SJCRH30 (cell line): Measurements from ENCODE around the gene PLAU. TPM values are rescaled to one million over a fixed set of nuclear protein-coding genes. Genes with fewer than 3 reads are reported as not detected.
A peak's percentile ranks its signal among the peaks of the same experiment; 100 is the strongest.

Experiments
- DNase-seq, 2 experiments: peaks; one replicate each; pipeline ENCODE4 v3.0.0-alpha.2; 2015 to 2020
- H3K27ac ChIP-seq: fragments of 250-450 bp; sonication (Bioruptor Pico); 2 replicates; pipeline ENCODE4 v1.5.1; 2020; ENCODE audit warnings: mild to moderate bottlenecking, moderate library complexity
- H3K27me3 ChIP-seq: fragments of 250-450 bp; sonication (Bioruptor Pico); 2 replicates; pipeline ENCODE4 v1.5.1; 2020; ENCODE audit warnings: mild to moderate bottlenecking, moderate library complexity
- H3K36me3 ChIP-seq: fragments of 250-450 bp; sonication (Bioruptor Pico); 2 replicates; pipeline ENCODE4 v1.5.1; 2020; ENCODE audit warnings: mild to moderate bottlenecking, moderate library complexity
- H3K4me1 ChIP-seq: fragments of 250-450 bp; sonication (Bioruptor Pico); 2 replicates; pipeline ENCODE4 v1.5.1; 2020; ENCODE audit warnings: mild to moderate bottlenecking, moderate library complexity
- H3K4me3 ChIP-seq: fragments of 250-450 bp; sonication (Bioruptor Pico); 2 replicates; pipeline ENCODE4 v1.5.1; 2020; ENCODE audit warnings: mild to moderate bottlenecking, moderate library complexity
- H3K9me3 ChIP-seq: fragments of 250-450 bp; sonication (Bioruptor Pico); replicated peaks from 2 replicates; pipeline ENCODE4 v1.5.1; 2020; ENCODE audit warnings: mild to moderate bottlenecking, moderate library complexity
- total RNA-seq: library from RNA; depleted of rRNA; stranded (reverse); fragments of >200 nt; shearing (Covaris generic); gene quantifications from 2 replicates; pipeline ENCODE4 v1.2.3, GENCODE V29; 2014

PLAU gene
- total RNA-seq, 1 experiment from 2014 or later, result 64.8 TPM

DNA sequence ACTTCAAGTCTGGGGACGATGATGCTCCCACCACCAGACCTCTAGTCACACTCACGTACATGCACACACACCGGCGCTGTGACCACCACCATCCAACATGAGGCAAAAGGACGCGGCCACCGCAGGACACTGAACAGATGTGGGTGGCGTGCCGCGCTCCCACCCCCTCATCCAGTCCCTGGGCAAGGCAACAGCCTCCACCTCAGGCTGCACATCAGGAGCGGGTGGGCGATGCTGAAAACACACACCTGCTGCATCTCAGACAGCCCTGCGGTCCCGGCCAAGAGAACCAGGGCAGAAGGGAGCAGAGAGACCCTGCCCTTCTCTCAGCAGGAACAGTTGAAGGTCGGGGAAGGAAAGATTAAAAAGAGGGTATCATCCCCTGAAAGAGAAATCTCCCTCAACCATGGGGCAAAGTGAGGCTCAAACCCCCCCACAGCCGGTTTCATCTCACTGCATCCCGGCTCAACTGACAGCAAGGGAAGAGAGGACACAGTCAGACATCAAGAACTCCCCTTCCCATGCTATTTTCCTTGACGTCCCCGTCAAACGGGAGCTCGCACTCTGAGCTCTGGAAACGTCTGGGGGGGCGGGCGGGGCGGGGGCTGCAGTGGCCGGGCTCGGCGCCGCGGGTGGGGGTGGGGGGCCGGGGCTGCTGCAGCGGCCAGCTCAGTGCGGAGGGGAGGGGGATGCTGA is 37.6 kb upstream of the PLAU start:
- DNase-seq, result no peak
- no peaks in the 10 kb centered on the region for H3K36me3 ChIP-seq
- no peaks in the 10 kb centered on the region for H3K9me3 ChIP-seq
- H3K4me1 ChIP-seq, result peaks cover 6% of the 10 kb centered on the region; the same call in 1 of the 2 replicates
- H3K4me3 ChIP-seq, result peak overlapping the region; percentile 98
- H3K27ac ChIP-seq, result no peak overlapping the region
- H3K27me3 ChIP-seq, result no peaks in the 10 kb centered on the region

DNA sequence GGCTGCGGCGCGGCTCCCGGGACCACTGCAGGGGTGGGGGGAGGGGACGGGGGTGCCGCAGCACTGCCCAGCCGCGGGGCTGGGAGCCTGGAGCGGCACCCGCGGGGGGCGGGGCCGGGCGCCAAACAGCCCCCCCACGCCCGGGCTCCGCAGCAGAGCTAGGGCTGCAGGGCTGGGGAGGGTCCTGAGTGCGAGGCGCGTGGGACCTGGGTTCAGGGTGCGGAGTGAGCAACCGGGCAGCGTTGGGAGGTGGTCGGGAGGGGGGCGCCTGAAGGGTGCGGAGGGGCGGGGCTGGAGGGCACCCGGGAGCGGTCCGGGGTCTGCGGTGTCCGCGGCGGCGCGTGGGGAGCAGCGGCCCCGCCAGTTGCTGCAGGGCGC is 37.1 kb upstream of the PLAU start:
- H3K9me3 ChIP-seq, result no peaks in the 10 kb centered on the region
- no peak overlapping the region for H3K27ac ChIP-seq
- H3K36me3 ChIP-seq, result no peaks in the 10 kb centered on the region
- no peaks in the 10 kb centered on the region for H3K27me3 ChIP-seq
- no peak for DNase-seq
- H3K4me3 ChIP-seq, result peak overlapping the region; percentile 98
- H3K4me1 ChIP-seq, result peaks cover 6% of the 10 kb centered on the region; the same call in 1 of the 2 replicates

DNA sequence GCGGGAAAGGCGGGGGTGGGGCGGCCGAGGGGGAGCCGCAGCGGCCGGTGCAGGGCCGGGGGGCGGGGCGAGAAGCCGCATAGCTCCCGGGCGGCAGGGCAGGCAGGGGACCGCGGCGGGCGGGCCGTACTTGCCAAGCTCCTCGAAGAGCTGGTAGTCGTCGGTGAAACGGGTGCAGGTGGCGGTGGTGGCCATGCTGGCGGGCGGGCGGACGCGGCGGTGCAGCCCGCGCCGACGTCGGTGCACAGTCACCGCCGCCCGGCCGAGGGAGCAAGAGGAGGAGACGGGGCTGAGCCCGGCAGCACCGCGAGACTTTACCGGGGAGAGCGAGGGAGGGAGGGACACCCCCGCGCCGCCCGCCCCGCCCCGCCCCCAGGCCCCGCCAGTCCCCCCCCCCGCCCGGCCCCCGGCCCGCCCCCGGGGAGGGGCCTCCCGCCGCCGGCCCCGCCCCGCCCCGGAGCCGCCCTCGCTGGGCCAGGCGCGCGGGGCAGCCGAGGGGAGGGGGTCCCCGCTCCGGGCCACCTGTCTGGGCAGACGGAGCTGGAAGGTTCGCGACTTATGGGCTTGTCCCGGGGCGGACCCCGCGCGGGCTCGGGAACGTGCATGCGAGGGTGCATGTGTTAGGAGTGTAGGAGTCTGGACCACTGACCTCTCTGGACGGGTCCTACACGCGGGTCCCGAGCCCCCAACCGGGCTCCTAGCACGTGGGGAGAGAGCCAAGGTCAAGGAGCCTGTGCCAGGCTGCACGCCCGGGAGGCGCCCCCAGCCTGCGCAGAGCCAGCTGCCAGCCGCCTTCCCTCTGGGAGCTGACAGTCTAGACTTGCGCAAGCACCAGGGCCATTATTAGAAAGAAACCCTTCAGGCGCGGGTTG is 36.4 kb upstream of the PLAU start, which contains the start of gene CAMK2G:
Gene CAMK2G (minus strand): TSS at position 289 of the 872 bp plus-strand sequence. CDS start 94 bp downstream, at position 195.
- no peaks in the 10 kb centered on the region for H3K36me3 ChIP-seq
- H3K27me3 ChIP-seq, result no peaks in the 10 kb centered on the region
- no peaks in the 10 kb centered on the region for H3K9me3 ChIP-seq
- H3K4me1 ChIP-seq, result peaks cover 6% of the 10 kb centered on the region; the same call in 1 of the 2 replicates
- H3K4me3 ChIP-seq, result peak within 1 kb of the TSS; percentile 98
- peak; percentile 89 to 90 for DNase-seq
- H3K27ac ChIP-seq, result peak within 1 kb of the TSS; percentile 28; the same call in 1 of the 2 replicates

DNA sequence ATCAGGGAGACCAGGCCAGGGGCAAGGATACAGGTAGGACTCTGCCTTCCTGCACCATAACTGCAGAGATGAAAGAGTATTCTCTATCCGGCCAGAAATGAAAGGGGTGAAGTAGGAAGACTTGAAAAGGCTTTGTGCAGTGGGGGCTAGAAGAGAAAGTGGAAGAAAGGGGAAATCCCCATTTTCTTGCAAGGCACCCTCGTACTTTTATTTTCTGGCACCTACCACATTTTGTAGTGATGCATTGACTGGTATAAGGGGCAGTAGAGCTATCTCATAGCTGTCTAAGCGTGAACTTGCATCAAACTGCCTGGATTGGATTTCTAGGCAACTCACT is 35.8 kb upstream of the PLAU start:
- Histone ChIP-seq H3K4me1 (peaks cover 6% of the 10 kb centered on the region; the same call in 1 of the 2 replicates), H3K27me3 (no peaks in the 10 kb centered on the region), H3K36me3 (no peaks in the 10 kb centered on the region), H3K4me3 (peak overlapping the region; percentile 98), H3K27ac (no peak overlapping the region; the same call in 1 of the 2 replicates), H3K9me3 (no peaks in the 10 kb centered on the region)
- DNase-seq, result no peak

GRCh38 chr10:73876157-73876556 is 34.8 kb upstream of the PLAU start:
- Histone ChIP-seq H3K4me3 (no peak overlapping the region), H3K9me3 (no peaks in the 10 kb centered on the region), H3K27me3 (no peaks in the 10 kb centered on the region), H3K36me3 (no peaks in the 10 kb centered on the region), H3K4me1 (peaks cover 6% of the 10 kb centered on the region; the same call in 1 of the 2 replicates), H3K27ac (no peak overlapping the region)
- DNase-seq, result no peak

GRCh38 chr10:73876566-73876965 is 34.4 kb upstream of the PLAU start:
- Histone ChIP-seq H3K9me3 (no peaks in the 10 kb centered on the region), H3K36me3 (no peaks in the 10 kb centered on the region), H3K27me3 (no peaks in the 10 kb centered on the region), H3K4me3 (no peak overlapping the region), H3K27ac (no peak overlapping the region), H3K4me1 (peaks cover 6% of the 10 kb centered on the region; the same call in 1 of the 2 replicates)
- DNase-seq, result no peak

- H3K36me3 ChIP-seq, result no peaks in the 10 kb centered on the region
- no peak overlapping the region for H3K27ac ChIP-seq
- H3K4me3 ChIP-seq, result no peak overlapping the region
- DNase-seq, result no peak
- peaks cover 6% of the 10 kb centered on the region; the same call in 1 of the 2 replicates for H3K4me1 ChIP-seq
- H3K9me3 ChIP-seq, result no peaks in the 10 kb centered on the region
- H3K27me3 ChIP-seq, result no peaks in the 10 kb centered on the region
Observed at GRCh38 chr10:73876971-73877370, 34.0 kb upstream of the PLAU start.

DNA sequence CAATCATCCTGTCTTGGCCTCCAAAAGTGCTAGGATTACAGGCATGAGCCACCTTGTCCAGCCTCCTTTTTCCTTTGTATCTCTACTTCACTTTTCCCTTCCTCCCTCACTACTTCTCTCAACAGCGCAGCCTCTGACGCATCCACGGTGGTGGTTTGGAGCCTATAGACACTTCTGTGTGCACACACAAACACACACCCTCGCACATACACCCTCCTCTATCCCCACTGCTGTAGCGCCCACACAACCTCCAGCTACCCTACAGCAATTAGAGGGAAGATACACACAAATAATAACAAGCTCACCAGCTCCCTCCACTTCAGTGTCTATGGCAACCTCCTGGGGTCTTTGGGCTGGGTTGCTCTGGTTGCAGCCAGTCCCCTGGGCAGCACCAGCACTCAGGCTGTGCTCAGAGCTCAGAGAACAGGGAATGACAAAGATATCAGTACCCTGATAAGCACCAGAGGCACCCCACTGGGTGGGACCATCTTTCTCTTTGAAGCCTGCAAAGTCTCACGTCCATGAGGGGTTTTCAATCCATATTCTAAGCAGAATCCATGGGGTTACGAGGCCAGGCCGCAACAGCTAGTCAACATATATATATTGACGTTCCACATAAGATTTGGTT is 33.3 kb upstream of the PLAU start:
- H3K36me3 ChIP-seq, result no peaks in the 10 kb centered on the region
- peaks cover 6% of the 10 kb centered on the region; the same call in 1 of the 2 replicates for H3K4me1 ChIP-seq
- H3K27ac ChIP-seq, result no peak overlapping the region
- no peaks in the 10 kb centered on the region for H3K9me3 ChIP-seq
- H3K27me3 ChIP-seq, result no peaks in the 10 kb centered on the region
- no peak overlapping the region for H3K4me3 ChIP-seq
- DNase-seq, result no peak

DNA sequence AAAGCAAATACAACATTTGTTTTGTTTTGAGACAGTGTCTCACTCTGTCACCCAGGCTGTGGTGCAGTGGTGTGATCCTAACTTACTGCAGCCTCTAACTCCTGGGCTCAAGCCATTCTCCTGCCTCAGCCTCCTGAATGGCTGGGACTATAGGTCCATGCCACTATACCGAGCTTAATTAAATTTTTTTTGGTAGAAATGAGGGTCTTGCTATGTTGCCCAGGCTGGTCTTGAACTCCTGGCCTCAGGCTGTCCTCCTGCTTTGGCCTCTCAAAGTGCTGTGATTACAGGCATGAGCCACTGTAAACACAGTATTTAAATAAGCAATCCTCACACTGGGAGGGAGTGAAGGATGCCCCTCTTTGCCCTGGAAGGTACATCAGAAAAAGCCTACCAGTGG is 32.6 kb upstream of the PLAU start:
- H3K27ac ChIP-seq, result no peak overlapping the region
- no peak for DNase-seq
- H3K9me3 ChIP-seq, result no peaks in the 10 kb centered on the region
- no peaks in the 10 kb centered on the region for H3K27me3 ChIP-seq
- H3K4me1 ChIP-seq, result peaks cover 6% of the 10 kb centered on the region; the same call in 1 of the 2 replicates
- H3K36me3 ChIP-seq, result no peaks in the 10 kb centered on the region
- H3K4me3 ChIP-seq, result no peak overlapping the region

DNA sequence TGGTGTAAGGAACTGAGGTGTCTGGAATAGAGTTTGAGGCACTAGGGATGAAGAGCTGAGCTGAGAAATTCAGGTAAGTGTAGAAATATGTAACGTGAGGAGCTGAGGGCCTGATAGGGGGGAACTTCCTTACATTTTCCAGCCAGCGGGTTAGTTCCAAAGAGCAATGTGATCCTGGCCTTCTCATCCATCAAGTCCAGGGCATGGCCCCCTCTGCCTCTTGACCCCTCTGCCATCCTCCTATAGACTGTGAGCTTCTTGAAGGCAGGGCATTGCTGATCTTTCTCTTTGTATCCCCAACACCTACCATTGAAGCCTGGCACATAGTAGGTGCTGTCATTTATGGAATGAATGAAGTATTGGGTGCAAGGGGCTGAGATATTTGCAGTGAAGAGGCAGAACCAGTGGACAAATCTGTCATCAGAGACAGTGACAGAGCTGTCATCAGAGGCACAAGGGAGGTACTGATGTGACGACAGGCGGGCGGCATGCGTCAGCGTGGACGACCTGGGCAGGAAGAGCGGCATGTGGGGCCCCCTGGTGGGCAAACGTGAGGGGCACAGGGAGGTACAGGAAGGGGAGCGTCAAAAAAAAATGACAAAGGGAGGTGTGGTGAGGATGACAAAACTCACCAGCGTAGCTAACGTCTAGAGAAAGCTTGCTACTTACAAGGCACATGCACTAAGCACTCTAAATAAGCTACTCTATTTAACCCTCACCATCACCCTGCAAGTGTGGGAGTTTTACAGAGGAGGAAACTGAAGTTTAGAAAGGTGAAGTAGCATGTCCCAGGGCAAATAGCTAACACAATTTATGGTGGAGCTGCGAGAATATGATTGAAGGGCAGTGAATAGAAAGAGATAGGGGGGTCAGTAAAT is 31.4 kb upstream of the PLAU start:
- DNase-seq, result peak; percentile 86 to 93
- no peaks in the 10 kb centered on the region for H3K9me3 ChIP-seq

DNA sequence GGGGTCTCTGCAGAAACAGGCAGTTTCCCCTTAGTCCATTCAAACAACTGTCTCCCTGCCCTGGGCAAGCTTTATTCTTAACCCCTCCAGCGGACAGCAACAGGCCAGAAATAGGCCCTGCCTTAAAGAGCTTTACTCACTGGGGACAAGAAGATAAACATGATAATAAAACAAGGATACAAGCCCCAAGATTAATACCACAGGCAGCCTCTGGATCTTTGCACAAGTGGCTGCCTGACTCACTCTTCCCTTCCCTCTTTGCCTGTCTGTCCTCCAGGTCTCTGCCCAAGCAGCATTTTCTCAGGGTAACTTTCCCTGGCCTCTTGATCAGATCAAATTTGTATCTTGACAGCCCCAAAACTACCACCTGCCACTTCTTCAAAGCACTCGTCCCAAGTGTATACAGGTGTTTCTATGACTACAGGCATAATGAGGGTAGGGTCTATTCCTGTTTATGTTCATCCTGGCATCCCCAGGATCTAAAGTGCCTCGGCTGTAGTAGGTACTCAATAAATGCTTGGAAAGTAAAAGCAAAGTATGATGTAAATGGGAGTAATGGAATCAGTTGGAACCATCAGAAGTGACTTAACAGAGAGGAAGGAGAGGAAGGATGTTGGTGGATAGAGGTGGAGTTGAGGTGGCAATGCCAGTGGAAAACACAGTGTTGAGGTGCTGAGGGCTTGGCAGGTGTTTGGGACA is 29.6 kb upstream of the PLAU start:
- H3K27ac ChIP-seq, result no peak overlapping the region
- H3K4me3 ChIP-seq, result no peak overlapping the region
- no peaks in the 10 kb centered on the region for H3K9me3 ChIP-seq
- H3K4me1 ChIP-seq, result peaks cover 6% of the 10 kb centered on the region
- H3K27me3 ChIP-seq, result no peaks in the 10 kb centered on the region
- DNase-seq, result no peak
- no peaks in the 10 kb centered on the region for H3K36me3 ChIP-seq

More for the DNA sequence above, 31.4 kb upstream of the PLAU start:
- Histone ChIP-seq H3K27ac (no peak overlapping the region), H3K36me3 (no peaks in the 10 kb centered on the region), H3K4me1 (peaks cover 6% of the 10 kb centered on the region; the same call in 1 of the 2 replicates), H3K27me3 (no peaks in the 10 kb centered on the region), H3K4me3 (no peak overlapping the region)

DNA sequence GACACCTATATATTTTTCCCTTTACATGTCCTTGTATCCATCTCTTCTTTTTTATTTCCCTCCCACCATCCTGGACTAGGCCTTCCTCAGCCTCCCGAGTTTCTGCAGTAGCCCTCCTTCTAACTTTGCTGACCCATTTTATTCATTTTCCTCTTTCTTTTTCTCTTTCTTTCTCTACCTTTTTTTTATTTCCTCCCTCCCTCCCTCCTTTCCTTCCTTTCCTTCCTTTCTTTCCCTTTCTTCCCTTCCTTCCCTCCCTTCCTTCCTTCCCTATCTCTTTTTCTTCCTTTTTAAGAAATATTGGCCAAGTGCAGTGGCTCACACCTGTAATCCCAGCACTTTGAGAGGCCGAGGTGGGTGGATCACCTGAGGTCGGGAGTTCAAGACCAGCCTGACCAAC is 26.9 kb upstream of the PLAU start:
- H3K36me3 ChIP-seq, result no peaks in the 10 kb centered on the region
- H3K4me1 ChIP-seq, result peaks cover 32% of the 10 kb centered on the region
- H3K9me3 ChIP-seq, result no peaks in the 10 kb centered on the region
- H3K27me3 ChIP-seq, result no peaks in the 10 kb centered on the region
- H3K4me3 ChIP-seq, result no peak overlapping the region
- no peak for DNase-seq
- H3K27ac ChIP-seq, result no peak overlapping the region

DNA sequence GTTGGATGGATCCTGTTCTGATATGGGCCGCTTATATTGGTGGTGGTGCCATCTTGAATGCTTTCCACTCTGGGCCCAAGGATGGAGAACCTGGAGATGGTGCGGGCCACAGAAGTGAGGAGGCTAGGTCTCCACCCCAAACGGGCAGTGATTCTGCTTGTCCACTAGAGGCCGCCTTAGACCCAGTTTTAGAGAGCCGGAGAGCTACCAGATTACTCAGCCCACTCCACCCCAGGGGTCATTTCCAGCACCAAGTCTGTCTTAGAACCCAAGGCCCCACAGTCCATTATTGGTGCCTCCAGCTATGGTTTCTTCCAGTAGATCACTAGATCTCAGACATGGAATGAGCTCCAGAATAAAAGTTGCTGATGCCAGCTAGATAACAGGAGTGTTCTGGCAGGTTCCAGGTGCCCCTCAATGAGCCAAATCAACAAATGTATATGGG is 24.8 kb upstream of the PLAU start:
- peak; percentile 84 to 91 for DNase-seq
- no peaks in the 10 kb centered on the region for H3K36me3 ChIP-seq
- no peaks in the 10 kb centered on the region for H3K27me3 ChIP-seq
- no peak overlapping the region for H3K27ac ChIP-seq
- no peaks in the 10 kb centered on the region for H3K9me3 ChIP-seq
- H3K4me3 ChIP-seq, result no peak overlapping the region
- H3K4me1 ChIP-seq, result peaks cover 35% of the 10 kb centered on the region
